GM21526 (cell line): ENCODE data around the gene ABCA8.

ENCODE experiments used
- ATAC-seq: cut with Tn5 transposase; IDR thresholded peaks from one replicate; pipeline ENCODE4 v1.9.1; 2021; ENCODE audit warnings: moderate library complexity; ENCODE audit not compliant: unreplicated experiment, low FRiP score

Gene ABCA8

GRCh38 chr17:68870976-68871375 lies 84.2 kb downstream of the ABCA8 start:
- no peak for ATAC-seq

GRCh38 chr17:68870161-68870826 lies 84.9 kb downstream of the ABCA8 start:
- no peak for ATAC-seq

- ATAC-seq, result no peak
Observed at GRCh38 chr17:68868708-68869107, 86.5 kb downstream of the ABCA8 start.

- no peak for ATAC-seq
Observed at GRCh38 chr17:68867759-68868516, 87.3 kb downstream of the ABCA8 start.

GRCh38 chr17:68865584-68865983 lies 89.6 kb downstream of the ABCA8 start:
- ATAC-seq, result no peak

- no peak for ATAC-seq
Observed at GRCh38 chr17:68863091-68863652, 92.0 kb downstream of the ABCA8 start.

GRCh38 chr17:68861602-68862001 lies 93.6 kb downstream of the ABCA8 start:
- ATAC-seq, result no peak

GRCh38 chr17:68860941-68861340 lies 94.3 kb downstream of the ABCA8 start:
- no peak for ATAC-seq

GRCh38 chr17:68854452-68854851 lies 100.7 kb downstream of the ABCA8 start:
- no peak for ATAC-seq

GRCh38 chr17:68853439-68853838 lies 101.8 kb downstream of the ABCA8 start:
- ATAC-seq, result no peak

GRCh38 chr17:68853036-68853435 lies 102.2 kb downstream of the ABCA8 start:
- ATAC-seq, result no peak

GRCh38 chr17:68851890-68852289 lies 103.3 kb downstream of the ABCA8 start:
- ATAC-seq, result no peak

GRCh38 chr17:68850749-68851510 lies 104.3 kb downstream of the ABCA8 start:
- ATAC-seq, result no peak

GRCh38 chr17:68849673-68850610 lies 105.2 kb downstream of the ABCA8 start:
- no peak for ATAC-seq

- ATAC-seq, result no peak
Observed at GRCh38 chr17:68847711-68848110, 107.5 kb downstream of the ABCA8 start.

GRCh38 chr17:68843522-68843921 lies 111.7 kb downstream of the ABCA8 start:
- ATAC-seq, result no peak

GRCh38 chr17:68840073-68840472 lies 115.1 kb downstream of the ABCA8 start:
- no peak for ATAC-seq

- ATAC-seq, result no peak
Observed at GRCh38 chr17:68835071-68835470, 120.1 kb downstream of the ABCA8 start.

GRCh38 chr17:68834328-68834836 lies 120.8 kb downstream of the ABCA8 start:
- ATAC-seq, result no peak
